HG02943 (cell line): Measurements from ENCODE around the gene GLYATL3.

Experiments
- ATAC-seq: cut with Tn5 transposase; IDR thresholded peaks from one replicate; pipeline ENCODE4 v1.9.1; 2021; ENCODE audit warnings: mild to moderate bottlenecking, low read depth, moderate library complexity; ENCODE audit not compliant: unreplicated experiment

GLYATL3 gene

DNA sequence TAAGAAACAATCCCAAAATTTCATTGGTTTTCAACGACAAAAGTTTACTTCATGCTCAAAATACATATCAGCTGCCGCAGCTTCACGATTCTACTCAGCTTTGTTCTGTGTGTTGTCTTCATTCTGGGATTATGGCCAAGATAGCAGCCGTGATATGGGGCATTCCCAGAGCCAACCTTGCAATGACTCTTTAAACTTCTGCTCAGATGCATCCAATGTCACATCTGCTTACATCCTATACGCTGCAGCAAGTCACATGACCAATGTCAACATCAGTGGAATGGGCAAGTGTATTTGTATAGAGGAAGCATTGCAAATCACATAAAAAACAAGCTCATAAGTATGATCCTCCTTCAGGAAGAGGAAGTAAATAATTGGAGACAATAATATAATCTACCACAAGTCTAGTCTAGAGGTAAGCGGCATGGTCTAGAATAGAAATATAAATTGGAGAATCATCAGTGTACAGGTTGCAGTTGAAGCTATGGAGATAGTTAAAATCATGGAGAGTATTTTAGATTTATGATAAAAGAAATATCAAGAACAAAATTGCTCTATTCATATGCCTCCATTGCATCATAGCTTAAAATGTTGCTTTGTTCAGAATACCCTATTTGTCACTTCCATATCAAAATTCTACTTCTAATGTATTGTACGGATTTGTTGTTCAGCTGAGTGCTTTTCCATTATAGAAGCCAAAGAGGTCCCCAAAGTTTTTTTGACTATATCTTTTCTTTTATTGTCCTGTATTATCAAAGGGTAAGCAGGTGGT lies 43.5 kb downstream of the GLYATL3 start:
- ATAC-seq: no peak

DNA sequence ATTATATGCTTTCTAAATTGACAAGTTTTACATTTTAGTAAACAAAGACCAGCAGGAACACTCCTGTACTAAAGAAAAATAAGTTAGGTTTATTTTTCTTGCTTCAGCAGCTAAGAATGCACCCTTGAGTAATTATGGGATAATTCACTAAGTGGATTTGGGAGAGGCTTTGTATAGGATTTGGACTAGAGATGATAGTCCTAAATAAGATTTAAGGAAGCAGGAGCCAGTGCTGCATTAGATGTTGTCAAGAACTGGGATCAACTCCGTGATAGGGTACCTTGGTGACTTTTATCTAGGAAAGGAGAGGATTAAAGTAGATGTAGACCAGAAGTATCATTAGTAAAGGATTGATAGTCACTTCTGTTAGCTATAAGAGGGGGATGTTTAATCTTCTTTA lies 46.6 kb downstream of the GLYATL3 start:
- ATAC-seq: no peak

DNA sequence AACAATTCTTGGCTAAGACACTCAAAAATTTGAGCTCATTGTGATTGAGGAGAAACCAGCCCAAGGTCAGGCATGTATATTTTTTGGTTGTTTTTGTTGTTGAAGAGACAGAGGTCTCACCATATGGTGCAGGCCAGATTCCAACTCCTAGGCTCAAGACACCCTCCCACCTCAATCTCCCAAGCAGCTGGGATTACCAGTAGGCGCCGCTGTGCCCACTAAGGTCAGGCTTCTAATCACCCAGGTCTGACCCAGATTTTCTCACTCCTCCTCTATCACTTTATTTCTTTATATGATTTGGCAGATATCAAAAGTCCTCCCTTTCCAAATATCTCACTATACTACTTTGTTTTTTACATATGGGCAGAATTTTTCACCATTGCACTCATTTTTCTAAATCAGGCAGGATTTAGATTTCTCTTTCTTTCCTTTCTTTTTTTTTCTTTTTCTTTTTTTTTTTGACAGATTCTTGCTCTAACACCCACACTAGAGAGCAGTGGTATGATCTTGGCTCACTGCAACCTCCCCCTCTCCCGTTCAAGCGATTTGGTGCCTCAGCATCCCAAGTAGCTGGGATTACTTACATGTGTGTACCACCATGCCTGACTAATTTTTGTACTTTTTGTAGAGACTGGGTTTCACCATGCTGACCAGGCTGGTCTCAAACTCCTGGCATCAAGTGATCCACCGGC lies 49.0 kb downstream of the GLYATL3 start:
- ATAC-seq: no peak

DNA sequence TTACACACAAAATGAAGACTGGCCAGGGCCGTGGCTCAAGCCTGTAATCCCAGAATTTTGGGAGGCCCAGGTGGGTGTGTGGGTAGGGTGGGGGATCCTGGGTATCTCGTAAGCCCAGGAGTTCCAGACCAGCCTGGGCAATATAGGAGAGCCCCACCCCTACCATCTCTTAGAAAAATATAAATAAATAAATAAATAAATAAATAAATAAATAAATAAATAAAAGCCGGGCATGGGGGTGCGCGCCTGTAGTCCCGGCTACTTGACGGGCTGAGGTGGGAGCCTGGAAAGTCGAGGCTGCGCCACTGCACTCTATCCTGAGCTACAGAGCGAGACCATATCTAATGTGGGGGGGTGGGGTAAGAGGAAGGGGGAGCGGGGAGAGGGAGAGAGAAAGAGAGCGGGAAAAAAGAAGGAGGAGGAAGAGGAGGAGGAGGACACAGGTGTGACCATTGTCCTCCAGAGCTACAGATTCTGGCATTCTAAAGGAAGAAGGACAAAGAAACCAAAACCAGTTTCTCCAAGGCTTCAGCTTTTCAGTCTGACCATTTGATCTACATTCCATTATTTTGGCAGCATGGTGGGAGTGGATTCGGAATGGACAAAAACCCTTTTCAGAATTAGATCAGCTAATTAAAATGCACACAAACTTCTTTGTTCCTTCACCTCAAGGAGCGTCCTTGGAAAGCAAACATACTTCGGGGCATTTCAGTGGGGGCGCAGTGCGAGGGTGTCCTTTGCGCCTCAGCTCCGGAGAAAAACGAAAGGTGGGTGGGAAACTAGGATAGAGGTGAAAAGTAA lies 50.2 kb downstream of the GLYATL3 start:
- ATAC-seq: no peak

DNA sequence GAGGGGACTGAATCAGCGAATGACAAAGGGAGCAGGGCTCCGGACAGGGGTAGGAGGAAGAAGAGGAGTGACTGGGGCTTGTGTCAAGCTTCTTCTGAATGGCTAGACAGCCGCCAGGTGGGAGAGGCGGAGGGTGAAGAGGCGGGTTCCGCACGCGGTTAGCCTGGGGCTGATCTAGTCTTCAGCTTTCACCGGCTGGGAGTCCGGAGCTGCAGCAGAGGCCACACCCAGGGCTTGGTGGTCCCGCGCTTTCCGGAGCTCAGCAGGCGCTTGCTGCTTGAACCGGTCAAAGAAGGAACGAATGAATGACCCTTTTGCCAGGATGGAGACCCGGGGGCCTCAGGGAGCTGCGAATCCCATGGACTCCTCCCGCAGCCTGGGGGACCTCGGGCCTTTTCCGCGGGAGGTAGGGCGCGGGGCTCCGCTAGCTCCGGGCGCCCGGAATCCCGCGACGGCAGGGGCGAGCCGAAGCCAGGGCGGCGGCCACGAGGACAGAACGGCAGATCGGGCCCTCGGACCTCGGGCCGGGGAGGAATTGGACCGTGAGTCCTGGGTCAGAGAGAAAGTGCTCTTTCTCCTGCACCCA lies 50.9 kb downstream of the GLYATL3 start, which contains the start of gene C6orf141:
C6orf141 (plus strand) TSS at position 177 of the 586 bp plus-strand sequence; CDS start at position 302, 125 bp downstream.
- peak; percentile 85 for ATAC-seq

DNA sequence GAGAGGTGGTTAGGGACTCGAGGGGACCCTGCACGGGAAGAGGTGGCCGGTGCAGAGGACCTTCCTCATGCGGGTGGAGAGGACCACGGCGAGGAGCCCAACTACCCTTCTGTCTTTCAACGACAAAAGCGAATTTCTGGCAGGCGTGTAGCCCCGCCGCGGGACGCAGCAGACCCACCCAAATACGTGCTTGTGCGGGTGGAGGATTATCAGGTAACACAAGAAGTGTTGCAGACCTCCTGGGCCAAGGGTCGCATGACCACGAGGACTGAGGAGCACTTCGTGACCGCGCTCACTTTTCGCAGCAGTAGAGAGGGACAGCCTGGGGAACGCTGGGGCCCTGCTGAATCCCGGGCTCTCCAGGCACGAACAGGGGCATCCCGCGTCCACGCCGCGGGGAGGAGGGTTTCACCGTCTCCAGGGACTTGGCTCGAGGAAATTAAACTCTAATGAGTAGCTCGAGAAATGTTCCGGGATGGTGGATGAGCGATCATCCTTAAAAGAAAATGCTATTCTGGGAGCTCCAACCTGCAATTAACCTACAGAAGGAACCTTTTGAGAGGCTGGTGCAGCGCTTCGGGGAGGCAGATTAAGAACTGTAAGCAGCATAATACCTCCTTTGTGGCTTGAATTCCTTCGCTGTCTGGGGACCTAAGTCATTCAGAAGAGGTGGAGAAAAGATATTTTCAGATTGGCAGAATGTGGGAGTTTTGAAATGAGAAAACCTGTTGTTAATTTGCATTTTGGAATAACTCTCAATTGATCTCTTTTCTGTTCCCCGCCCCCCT lies 51.5 kb downstream of the GLYATL3 start:
- ATAC-seq: peak; percentile 50

DNA sequence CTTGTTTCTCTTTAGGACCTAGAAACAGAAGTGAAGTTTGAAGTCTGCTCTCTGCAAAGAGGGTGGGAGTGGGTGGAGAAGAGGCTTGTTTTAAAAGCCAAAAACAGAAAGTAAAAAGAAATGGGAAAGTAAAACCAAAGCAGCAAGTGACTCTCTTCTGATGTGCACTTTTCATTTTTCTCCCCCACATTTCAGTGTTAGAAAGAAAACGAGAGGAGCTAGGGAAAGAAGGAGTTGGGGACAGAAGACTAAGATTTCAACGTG lies 52.1 kb downstream of the GLYATL3 start:
- peak; percentile 29 for ATAC-seq

DNA sequence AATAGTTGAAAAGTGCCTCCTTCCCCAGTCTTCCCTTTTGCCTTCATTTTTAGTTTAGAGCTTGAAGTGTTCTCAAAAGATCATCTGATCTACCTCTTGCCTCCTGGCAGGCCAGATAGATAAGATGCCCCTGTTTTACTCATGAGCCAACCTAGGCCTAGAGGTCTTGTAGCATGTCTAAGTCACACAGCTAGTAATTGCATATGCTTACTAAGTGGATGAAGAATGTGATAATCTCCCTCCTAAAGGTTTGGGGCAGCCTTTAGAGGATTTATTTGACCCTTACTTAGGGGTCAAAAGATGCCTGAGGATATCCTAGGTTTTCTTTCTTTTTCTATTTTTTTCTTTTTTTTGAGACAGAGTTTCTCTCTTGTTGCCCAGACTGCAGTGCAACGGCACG lies 52.9 kb downstream of the GLYATL3 start:
- no peak for ATAC-seq

DNA sequence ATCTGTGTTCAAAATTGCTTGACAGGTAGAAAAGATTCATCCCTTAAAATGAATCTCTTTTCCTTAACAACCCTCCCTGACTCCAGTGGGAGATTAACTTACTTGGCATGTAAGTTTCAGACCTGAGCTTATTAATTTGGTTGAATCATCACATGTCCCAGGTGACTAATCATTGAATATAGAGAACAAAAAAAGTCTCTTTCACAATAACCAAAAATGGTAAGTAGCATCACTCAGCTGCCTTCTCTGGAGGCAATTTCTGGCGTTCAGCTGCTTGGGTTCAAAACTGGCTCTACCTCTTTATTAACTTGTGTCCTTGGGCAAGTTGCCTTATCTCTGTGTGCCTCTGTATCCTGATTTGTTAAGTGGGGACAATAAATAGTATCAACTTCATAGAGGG lies 53.7 kb downstream of the GLYATL3 start:
- no peak for ATAC-seq

DNA sequence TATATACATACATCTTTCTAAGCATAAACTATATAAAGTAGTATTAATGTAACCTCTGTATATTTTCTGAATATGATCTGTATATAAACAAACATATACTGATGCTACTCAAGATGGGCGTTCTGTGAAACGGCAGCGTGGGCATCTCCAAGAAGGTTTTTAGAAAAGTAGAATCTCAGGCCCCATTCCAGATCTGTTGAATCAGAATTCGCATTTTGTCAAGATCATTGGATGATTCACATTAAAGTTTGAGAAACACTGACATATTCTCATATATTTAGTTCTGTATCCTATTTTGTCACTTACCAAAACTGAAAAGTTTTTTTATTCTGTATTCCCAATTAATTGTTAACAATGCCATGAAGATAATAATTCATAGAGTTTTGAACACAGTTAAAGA lies 56.2 kb downstream of the GLYATL3 start:
- no peak for ATAC-seq

DNA sequence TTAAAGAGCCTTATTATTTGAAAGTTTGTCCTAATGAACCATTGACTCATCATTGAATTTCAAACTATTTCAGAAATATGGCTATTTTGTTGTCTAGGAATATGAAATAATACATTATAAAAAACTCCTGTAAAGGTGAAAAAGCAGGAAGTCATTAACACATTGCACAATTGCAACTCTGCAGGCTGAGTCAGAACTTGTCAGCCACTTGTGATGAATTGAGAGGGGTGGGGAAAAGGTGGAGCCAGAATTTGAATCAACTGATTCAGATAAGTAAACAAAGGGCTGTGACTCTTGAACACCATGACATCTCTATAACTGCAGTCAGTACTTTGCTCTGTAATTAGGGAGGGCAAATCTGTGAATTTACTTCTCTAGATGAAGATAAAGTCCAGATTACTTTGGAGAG lies 56.7 kb downstream of the GLYATL3 start:
- ATAC-seq: no peak

DNA sequence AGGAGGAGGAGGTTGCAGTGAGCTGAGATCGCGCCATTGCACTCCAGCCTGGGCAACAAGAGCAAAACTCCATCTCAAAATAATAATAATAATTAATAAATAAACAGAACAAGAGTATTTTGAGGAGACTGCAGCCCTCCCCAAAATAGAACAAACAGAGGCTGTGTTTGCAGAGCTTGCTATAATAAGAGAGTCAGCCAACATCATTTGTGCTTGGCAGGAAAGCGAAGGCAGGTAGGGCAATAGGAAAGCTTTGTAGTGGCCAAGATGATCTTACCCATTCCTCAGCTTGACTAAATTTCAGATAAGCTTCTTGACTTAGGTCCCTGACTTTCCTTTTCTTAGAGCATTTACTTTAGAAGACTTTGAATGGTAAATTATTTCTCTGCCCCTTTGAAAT lies 57.5 kb downstream of the GLYATL3 start:
- no peak for ATAC-seq

DNA sequence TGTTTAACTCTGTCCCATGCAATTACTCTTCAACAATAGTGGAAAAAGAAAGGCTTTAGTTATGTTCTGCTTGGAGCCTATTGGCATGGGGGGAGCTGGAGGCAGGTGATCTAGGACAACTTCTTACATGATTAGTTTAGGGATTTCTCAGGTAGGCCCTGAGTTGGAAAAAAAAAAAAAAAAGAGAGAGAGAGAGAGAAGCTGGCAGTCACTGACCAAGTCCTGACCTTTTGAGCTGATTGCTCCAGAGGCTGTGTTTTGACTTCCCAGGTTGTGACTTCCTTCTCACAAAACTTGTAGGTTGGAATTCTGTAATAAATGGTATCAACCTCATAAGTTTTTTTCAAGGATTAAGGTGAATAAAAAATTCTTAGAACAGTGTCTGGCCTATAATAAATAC lies 58.5 kb downstream of the GLYATL3 start:
- no peak for ATAC-seq

DNA sequence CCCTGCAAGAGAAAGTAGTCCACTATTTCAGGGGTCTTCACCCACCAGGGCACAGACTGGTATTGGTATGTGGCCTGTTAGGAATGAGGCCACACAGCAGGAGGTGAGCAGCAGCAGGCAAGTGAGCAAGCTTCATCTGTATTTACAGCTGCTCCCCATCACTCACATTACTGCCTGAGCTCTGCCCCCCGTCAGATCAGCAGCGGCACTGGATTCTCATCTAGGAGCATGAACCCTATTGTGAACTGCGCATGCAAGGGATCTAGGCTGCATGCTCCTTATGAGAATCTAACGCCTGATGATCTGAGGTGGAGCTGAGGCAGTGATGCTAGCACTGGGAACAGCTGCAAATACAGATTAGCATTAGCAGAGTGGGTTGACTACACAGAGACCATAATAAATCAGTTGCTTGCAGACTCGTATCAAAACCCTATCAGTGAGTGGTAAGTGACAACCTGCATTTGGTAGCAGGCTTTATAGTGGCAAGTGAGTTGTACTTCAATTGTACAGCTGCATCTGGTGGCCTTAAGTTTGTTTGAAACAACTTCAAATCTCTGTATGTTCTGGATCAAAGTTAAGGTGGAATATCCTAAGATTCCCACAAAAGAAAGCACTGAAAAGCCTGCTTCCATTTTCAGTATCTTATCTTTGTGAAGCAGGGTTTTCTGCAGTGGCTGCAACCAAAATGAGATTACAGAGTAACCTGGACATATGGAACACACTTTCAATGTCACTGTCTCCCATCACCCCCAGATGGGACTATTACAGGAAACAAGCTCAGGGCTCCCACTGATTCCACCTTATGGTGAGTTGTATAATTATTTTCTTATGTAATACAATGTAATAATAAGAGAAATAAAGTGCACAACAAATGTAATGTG lies 63.5 kb downstream of the GLYATL3 start:
- no peak for ATAC-seq

DNA sequence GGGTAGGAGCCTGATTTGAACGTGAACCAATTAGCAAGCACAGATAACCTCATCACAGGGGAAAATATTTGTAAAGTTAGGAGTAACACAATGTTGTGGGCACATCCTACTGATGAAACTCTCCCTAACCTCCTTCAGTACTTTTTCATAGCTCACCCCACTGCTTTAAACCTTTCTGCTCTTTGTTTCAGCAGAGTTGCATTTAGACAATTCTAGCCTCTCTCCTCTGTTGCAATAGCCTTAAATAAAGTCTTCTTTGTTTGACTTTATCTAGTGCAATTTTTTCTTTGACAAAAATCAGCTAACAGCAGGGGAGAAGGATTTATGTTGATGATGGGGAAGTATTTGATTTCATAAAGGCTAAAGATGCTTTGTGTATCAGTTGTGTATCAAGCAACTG lies 64.8 kb downstream of the GLYATL3 start:
- no peak for ATAC-seq

DNA sequence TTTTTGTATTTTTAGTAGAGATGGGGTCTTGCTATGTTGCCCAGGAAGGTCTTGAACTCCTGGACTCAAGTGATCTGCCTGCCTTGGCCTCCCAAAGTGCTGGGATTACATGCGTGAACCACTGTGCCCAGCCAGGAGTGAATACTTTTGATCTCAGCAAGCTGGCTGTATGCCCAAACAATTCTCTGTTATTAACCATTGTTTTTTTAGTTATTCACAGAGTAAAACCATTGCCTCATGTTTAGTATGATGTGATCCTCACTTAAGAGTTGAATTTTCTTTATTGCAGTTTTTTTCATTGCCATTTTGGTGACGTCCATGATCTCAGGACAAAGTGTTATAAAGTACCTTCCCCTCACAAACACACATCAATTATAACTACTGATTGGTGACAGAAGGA lies 65.5 kb downstream of the GLYATL3 start:
- no peak for ATAC-seq

DNA sequence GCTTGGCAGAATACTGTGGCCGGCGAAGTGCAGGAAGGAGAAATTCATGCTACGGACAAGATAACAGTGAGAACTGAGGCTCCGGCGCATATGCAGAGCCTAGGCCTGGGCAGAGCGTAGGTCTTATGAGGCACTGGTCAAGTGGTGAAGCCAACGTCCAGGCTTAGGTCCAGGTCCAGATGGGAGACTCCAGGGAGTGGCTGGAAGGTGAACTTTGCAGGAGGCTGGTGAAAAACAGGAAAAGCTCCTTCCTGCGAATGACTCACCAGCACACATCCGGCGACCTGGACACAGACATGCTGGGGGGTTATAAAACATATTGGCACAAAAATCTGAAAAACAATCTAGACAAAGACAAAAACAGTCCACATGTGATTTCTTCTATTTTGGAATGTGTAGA lies 66.1 kb downstream of the GLYATL3 start:
- ATAC-seq: no peak

DNA sequence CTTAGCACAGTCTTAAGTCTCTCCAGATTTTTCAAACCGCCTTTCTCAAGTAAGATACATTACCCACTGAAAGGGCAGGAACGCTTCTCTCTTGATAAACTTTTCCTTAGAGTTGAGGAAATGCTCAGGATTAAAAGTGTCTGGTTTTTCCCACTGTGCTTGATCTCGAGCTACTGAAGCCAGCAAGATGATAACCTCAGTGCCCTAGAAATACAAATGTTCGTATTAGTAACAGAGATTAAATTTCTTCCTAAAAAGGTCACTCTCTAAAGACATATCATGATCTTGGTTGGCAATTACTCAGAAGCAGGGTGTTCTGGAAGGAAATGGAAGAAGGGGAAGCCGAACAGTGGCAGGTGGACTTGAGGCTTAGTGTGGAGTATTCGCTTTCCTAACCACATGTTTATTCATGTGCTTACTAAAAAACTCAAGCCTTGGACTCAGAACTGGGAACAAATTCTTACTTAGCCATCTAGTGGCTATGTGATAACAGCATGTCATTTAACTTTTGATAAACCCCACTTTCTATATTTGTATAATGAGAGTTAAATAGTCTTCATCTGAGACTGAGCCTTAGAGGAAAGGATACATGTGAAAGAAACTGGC lies 70.9 kb downstream of the GLYATL3 start:
- ATAC-seq: no peak

DNA sequence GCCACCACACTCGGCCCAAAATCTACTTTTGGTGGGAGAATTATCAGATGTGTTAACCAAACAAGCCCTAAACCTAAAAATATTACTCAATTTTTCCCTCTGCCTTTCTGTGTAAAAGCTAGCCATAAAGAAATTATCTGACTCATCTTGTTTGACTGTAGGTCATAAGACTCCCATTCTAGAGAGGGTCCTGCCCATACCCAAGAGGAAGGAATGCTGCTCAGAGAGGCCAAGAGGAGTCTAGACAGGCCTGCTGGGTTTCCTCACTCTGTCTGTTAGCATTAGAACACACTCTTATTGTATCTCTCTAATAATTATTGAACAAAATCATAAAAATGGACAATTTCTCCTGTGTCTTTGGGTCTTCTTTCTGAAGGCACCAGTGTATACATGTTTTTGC lies 76.9 kb downstream of the GLYATL3 start:
- ATAC-seq: no peak
